Measurements from ENCODE around the gene C10orf90.

The C10orf90 gene

DNA sequence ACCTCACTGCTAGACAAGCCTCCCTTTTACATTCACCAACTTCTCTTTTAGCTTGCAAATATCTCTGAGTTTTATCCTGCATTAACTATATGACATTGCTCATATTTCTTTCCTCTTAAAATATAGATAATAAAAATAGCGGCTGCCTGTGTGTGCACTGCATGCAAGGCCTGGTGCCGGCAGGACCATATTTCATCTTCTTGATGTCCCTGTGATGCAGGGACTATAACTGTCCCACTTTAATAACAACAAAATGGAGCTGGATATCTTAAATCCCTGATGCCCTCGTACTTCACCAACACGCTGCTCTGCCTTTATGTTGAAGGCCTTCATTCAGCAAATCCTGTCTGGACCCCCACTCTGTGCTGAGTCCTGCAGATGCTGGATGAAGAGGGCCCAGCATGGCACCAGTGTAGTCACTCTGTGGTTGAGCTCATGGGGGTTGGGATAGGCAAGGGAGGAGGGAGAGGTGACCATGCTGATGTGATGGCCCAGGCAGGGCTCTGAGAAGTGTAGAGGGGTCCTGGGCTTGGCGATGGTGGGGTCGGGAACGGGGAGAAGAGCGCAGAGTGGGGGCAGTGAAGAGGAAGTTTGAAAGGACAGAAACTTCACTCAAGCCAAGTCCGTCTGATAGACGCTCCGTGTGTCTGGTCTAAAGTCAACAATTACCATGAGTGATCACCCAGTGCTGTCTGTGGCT, 40.4 kb downstream of the C10orf90 start:
- H3K79me2 ChIP-seq (ENCODE audit: insufficient read depth, low read length), result no peaks in the 10 kb centered on the region
- H2AFZ ChIP-seq (ENCODE audit: low read length), result no peak overlapping the region
- H3K4me2 ChIP-seq (ENCODE audit: low read length), result no peak overlapping the region
- no peaks in the 10 kb centered on the region for H3K36me3 ChIP-seq (ENCODE audit: insufficient read depth, low read length)
- H3K9me3 ChIP-seq (ENCODE audit: low read length), result no peaks in the 10 kb centered on the region
- H3K9me2 ChIP-seq (ENCODE audit: low read depth, low read length), result no peaks in the 10 kb centered on the region
- H3K27ac ChIP-seq (ENCODE audit: low read depth, low read length, poor library complexity, severe bottlenecking), result no peak overlapping the region
- H3K4me3 ChIP-seq (ENCODE audit: low read depth, low read length, poor library complexity, severe bottlenecking), result no peak overlapping the region
- H3K9ac ChIP-seq (ENCODE audit: low read length), result no peak overlapping the region
- H3K27me3 ChIP-seq (ENCODE audit: insufficient read depth, low read length), result no peaks in the 10 kb centered on the region
- no peaks in the 10 kb centered on the region for H3F3A ChIP-seq (ENCODE audit: insufficient read depth, low read length)
- H4K20me1 ChIP-seq (ENCODE audit: insufficient read depth, low read length), result no peaks in the 10 kb centered on the region
- no peak for TF ChIP-seq EZH2 (IDR thresholded peaks at IDR 0.05; ENCODE audit: borderline replicate concordance, low read length)
- no peak for TF ChIP-seq CTCF (IDR thresholded peaks at IDR 0.05; ENCODE audit: low read length)
- no peaks in the 10 kb centered on the region for H3K4me1 ChIP-seq (ENCODE audit: insufficient read depth, low read length, severe bottlenecking)

- Histone ChIP-seq H3F3A (ENCODE audit: insufficient read depth, low read length) (no peaks in the 10 kb centered on the region), H3K9ac (ENCODE audit: low read length) (no peak overlapping the region), H3K27me3 (ENCODE audit: insufficient read depth, low read length) (no peaks in the 10 kb centered on the region), H3K27ac (ENCODE audit: low read depth, low read length, poor library complexity, severe bottlenecking) (no peak overlapping the region), H4K20me1 (ENCODE audit: insufficient read depth, low read length) (no peaks in the 10 kb centered on the region), H3K4me3 (ENCODE audit: low read depth, low read length, poor library complexity, severe bottlenecking) (no peak overlapping the region), H3K4me1 (ENCODE audit: insufficient read depth, low read length, severe bottlenecking) (no peaks in the 10 kb centered on the region), H2AFZ (ENCODE audit: low read length) (no peak overlapping the region), H3K4me2 (ENCODE audit: low read length) (no peak overlapping the region), H3K9me3 (ENCODE audit: low read length) (no peaks in the 10 kb centered on the region), H3K79me2 (ENCODE audit: insufficient read depth, low read length) (no peaks in the 10 kb centered on the region), H3K36me3 (ENCODE audit: insufficient read depth, low read length) (no peaks in the 10 kb centered on the region), H3K9me2 (ENCODE audit: low read depth, low read length) (no peaks in the 10 kb centered on the region)
- TF ChIP-seq CTCF (IDR thresholded peaks at IDR 0.05; ENCODE audit: low read length) (no peak), EZH2 (IDR thresholded peaks at IDR 0.05; ENCODE audit: borderline replicate concordance, low read length) (no peak)
These were observed 41.7 kb downstream of the C10orf90 start for GRCh38 chr10:126628746-126629145.

GRCh38 chr10:126621846-126622245, 48.6 kb downstream of the C10orf90 start:
- H4K20me1 ChIP-seq (ENCODE audit: insufficient read depth, low read length), result no peaks in the 10 kb centered on the region
- TF ChIP-seq CTCF (IDR thresholded peaks at IDR 0.05; ENCODE audit: low read length) (no peak), EZH2 (IDR thresholded peaks at IDR 0.05; ENCODE audit: borderline replicate concordance, low read length) (no peak)

More at GRCh38 chr10:126621846-126622245, 48.6 kb downstream of the C10orf90 start:
- Histone ChIP-seq H3K27me3 (ENCODE audit: insufficient read depth, low read length) (no peaks in the 10 kb centered on the region), H3K4me3 (ENCODE audit: low read depth, low read length, poor library complexity, severe bottlenecking) (no peak overlapping the region), H3K4me1 (ENCODE audit: insufficient read depth, low read length, severe bottlenecking) (no peaks in the 10 kb centered on the region), H3F3A (ENCODE audit: insufficient read depth, low read length) (no peaks in the 10 kb centered on the region), H3K36me3 (ENCODE audit: insufficient read depth, low read length) (no peaks in the 10 kb centered on the region), H3K4me2 (ENCODE audit: low read length) (no peak overlapping the region), H3K9me2 (ENCODE audit: low read depth, low read length) (no peaks in the 10 kb centered on the region), H3K9me3 (ENCODE audit: low read length) (no peaks in the 10 kb centered on the region), H3K79me2 (ENCODE audit: insufficient read depth, low read length) (no peaks in the 10 kb centered on the region), H3K27ac (ENCODE audit: low read depth, low read length, poor library complexity, severe bottlenecking) (no peak overlapping the region), H3K9ac (ENCODE audit: low read length) (no peak overlapping the region), H2AFZ (ENCODE audit: low read length) (no peak overlapping the region)
